HG03025 (cell line): ENCODE data around the gene RNF123.

Experiments
- ATAC-seq: cut with Tn5 transposase; IDR thresholded peaks from one replicate; pipeline ENCODE4 v1.9.1; 2021; ENCODE audit warnings: mild to moderate bottlenecking, moderate library complexity; ENCODE audit not compliant: unreplicated experiment, low FRiP score

Gene RNF123

DNA sequence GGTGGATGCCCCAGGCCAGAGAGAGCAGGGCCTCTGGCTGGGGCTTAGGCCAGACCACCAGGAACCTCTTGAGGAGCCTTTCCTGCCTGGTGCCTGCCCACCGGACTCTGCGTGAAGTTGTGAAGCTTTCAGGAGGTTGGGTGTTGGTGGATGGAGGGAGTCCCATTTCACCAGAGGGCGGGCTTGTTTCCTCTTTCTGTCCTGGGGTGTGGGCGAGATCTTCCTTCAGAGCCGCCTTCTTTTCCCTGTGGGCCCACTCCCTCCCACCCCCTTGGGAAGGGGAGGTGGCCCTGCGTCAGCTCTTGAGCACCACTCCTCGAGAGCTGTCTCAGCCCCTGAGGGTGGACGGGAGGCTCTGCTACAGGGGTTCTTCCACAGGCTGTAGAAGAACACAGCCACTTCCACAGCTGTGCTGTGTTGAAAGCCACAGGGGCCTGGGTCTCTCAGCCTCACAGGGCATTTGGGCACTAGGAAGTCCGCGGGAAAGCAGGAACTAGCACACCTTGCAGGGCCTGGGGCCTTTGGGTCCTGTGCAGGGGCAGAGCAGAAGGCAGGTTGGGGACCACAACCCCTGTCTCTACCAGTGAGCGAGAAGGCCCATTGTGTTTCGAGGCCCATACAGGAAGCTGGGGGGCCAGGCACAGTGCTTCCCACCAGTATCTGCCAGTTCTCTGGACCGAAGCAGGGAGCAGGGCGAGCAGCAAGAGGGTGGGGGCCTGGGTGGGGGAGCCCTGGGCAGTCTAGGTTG lies 28.0 kb downstream of the RNF123 start:
- no peak for ATAC-seq

DNA sequence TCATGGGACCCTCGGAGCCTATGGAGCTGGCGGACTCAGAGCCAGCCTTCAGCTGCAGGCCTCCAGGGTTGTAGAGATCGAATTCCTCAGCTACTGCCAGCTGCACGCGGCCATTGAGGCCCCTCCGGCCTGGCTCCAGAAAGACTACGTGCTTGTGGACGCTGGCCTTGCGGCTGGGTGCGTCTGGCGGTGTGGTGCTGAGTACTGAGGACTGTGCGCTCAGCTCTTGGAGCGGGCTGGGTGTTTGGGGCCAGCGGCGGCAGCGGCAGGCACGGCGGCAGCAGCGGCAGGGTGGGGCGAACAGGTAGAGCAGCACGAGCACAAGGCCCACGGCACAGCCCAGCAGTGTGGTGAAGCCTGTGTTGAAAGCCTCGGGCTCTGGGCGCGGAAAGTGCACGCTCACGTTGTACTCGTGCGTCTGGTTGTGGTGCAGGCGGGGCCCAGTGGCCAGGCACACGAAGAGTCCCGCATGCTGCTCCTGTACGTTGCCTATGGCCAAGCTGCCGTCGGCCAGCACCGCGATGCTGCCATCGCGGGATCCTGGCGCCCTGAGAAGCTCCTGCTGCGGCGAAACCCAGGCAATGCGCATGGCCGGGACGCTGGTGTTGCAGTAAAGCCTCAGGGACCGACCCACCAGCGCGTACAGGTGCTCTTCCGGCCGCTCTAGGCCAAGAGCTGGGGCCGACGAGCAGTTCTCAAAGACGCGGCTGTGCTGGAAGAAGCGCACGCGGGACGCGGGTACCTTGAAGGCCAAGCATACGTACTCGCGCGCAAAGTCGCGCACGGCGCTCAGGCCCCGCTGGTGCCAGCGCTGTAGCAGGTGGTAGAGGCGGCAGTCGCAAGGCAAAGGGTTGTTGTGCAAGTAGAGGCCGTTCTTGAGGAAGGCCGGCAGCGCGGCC lies 28.9 kb downstream of the RNF123 start:
- ATAC-seq = no peak

DNA sequence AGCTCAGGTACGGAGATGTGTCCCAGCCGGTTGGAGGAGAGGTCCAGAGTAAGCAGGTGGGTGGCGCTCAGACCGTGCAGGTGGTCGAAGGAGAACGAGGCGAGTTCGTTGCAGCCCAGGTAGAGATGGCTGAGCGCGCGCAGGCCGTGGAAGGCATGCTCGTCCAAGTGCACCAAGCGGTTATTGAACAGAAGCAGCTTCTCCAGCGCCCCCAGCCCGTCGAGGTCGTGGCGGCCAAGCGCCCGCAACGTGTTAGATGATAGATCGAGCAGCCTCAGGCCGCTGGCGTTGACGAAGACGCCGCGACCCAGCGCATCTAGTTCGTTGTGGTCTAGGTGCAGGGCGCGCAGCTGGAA lies 29.5 kb downstream of the RNF123 start:
- no peak for ATAC-seq

DNA sequence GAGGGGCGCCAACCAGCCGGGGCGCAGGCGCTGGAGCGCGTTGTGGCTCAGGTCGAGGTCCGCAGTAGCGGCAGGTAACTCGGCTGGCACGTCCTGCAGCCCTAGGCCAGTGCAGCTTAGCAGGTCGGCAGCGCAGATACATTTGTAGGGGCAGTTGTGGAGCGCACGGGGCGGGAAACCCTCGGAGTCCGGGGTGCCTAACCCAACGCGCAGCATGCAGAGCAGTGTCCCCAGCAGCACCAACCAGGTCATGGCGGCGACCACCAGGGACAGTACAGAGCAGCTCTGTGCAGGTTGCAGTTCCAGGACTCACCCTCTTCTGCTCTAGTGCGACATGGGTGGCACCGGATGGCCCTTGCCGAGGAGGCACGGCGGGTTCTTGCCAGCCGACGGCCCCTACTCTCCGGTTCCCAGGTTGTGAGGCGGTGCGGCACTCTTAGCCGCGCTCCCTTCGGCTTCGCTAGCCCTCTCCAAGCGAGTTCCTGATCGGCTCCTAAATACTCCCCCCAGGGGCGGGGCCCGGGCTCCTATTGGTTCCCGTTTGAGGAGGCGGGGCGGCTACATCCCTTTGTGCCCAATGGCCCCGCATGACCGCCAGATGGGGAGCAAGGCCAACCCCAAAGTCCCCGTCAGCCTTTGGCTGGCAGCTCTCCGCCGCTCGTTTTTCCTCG lies 30.0 kb downstream of the RNF123 start, which contains the start of gene AMIGO3:
Gene AMIGO3 (minus strand): TSS at position 471 of the 671 bp plus-strand sequence. CDS start 219 bp downstream, at position 252.
- peak; percentile 43 for ATAC-seq

DNA sequence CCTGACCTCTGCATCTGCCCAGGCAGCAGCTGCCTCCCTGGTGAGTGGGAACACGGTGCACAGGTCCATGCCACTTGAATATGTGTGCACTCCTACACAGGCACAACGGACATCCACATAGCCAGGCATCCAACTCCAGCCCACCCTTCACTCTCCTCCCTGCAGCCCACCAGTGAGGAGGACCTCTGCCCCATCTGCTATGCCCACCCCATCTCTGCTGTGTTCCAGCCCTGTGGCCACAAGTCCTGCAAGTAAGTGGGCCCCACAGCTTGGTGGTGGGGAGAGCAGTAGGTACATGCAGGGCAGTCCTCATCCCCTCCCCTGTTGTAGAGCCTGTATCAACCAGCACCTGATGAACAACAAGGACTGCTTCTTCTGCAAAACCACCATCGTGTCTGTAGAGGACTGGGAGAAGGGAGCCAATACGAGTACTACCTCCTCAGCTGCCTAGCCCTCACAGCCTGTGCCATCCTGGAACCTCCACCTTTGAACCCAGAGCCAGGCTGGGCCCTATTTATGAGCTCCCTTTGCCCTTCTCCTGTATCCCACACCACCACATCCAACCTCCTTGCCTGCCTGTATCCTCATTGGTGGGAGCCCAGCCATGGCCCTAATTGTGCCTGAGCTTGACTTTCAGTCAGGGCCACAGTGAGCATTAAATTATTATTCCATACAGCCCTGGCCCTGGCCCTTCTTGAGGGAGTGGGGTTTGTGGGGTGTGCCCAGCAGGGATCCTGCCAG lies 31.7 kb downstream of the RNF123 start:
- no peak for ATAC-seq

DNA sequence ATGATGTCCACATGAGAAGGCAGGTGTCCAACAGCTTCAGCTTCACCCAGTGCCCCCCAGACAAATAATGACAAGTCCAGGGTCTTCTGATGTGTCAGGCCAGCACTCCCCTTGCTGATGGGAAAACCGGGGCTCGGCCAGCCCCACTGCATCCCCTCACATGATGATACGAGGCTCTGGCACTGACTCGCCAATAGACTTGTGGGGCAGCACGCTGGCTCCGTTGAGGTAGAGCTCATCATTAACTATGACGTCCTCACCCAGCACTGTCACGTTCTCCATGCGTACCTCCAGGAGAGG lies 32.2 kb downstream of the RNF123 start:
- no peak for ATAC-seq

DNA sequence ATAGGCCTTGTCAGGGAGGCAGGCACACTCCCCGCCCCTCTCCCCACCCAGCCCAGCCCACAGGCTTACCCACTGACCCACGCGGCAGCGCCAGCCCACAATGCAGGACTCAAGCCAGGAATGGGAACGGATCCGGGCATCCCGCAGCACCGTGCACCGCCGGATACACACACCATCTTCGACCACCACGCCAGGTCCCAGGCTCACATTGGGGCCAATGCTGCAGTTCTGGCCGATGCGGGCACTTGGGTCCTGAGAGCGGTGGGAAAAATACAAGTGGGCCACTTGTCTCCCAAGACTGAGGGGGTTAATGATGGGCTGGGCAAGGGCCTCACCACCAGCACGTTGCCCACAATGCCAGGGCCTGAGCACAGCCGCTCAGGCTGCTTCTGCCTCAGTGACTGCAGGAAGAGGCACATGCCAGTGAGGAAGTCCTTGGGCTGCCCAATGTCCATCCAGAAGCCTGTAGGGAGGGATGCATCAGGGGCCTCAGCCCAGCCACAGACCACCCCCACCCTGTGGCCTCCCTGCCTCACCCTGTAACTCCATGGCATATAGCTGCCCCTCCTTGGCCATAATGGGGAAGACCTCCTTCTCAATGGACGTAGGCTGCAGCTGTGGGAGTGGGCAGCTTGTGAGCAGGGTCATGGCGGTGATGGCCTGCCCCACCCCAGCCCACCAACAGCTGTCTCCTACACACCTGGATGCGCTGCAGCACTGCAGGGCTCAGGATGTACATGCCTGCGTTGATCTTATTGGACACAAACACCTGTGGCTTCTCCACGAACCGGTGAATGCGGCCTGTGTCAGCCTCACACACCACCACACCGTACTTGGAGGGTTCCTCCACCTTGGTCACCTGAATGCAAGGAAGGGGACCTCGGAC lies 32.8 kb downstream of the RNF123 start:
- ATAC-seq = no peak

DNA sequence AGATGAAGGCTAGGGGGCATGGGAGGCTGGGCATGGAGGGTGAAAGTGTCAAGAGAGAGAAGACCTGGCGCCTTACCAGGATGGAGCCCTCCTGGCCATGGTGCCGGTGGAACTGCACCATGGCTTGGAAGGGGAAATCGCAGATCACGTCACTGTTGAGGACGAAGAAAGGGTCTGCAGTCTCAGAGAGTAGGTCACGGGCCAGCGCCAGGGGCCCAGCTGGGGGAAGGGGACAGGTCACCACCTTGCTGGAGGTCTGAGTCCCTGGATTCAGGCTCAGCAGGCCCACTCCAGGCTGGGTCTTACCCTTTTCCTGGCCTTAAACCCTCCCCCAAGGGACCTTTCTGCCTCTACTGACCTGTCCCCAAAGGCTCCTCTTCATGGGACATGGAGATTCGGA lies 33.5 kb downstream of the RNF123 start:
- ATAC-seq = no peak

DNA sequence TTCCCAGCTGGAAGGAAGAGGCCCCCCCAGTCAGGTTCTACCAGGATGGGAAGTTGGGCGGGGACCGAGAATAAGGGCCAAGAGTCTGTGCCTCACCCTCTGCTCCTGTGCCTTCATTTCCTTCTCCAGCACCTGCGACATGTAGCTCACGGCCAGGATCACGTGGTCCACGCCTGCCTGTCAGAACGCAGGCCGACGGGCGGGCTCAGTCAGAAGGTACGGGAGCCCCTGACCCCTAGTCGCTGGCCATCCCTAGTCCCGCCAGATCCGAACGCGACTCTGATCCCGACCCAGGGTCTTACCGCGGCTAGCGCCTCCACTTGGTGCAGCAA lies 33.9 kb downstream of the RNF123 start:
- ATAC-seq = peak; percentile 24

DNA sequence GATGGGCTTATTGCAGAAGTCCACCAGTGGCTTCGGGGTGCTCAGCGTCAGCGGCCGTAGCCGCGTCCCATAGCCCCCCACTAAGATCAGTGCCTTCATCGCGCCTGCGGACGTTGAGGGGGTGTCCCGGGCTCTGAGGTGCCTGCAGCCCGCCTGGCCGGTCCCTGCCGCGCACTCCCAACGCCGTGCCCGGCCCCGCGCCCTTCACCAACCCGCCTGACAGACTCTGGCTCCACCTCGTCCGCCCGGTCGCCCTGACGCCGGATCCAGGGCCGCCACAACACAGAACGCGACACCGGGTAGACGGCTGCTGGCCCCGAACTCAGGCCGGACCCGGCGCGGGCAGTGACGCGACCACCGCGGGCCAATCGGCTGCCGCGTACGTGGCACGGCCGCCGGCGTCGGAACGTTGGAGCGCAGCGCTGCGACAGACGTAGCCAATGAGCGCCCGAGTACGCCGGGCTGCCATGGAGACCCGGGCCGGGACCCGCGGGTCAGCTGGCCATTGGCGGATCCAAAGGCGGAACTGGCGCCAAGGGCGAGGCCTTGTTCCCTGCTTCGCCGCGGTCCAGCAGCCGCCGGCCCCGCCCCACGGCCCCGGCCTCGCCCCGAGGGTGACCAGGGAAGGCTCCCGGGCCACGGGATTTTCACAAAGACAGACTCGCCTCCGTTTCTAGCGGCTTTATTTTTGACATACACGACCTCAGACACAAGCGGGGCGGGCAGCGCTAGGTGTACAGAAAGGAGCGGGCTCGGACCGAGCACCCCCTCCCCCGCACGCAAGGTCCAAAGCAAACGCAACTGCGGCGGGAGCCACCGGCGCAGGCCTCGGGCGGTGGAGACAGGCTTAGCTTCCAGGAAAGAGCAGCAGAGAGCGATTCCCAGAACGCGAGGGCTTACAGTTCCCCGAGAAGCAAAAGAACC lies 34.5 kb downstream of the RNF123 start, which contains the start of gene GMPPB:
Gene GMPPB (minus strand): TSS at position 324 of the 924 bp plus-strand sequence. CDS start 225 bp downstream, at position 99.
- peak; percentile 61 for ATAC-seq

DNA sequence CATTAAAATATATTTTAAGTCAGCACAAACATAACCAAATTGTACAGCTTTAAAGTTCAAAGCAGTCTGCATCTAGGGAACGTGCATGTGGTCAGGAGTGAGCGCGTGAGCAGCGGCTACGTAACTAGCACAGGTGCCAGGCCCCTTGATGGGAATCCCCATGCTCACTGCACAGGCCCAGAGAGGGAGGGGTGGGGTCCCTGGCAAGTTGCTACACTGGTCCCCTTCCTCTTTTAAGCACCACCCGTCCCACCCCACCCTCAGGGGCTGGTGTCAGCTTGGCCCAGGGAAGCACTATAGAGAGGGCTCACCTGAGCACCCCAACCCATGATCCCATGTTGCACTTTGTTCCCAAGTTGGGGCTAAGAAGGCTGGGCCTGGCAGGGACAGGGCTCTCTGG lies 35.2 kb downstream of the RNF123 start:
- no peak for ATAC-seq

DNA sequence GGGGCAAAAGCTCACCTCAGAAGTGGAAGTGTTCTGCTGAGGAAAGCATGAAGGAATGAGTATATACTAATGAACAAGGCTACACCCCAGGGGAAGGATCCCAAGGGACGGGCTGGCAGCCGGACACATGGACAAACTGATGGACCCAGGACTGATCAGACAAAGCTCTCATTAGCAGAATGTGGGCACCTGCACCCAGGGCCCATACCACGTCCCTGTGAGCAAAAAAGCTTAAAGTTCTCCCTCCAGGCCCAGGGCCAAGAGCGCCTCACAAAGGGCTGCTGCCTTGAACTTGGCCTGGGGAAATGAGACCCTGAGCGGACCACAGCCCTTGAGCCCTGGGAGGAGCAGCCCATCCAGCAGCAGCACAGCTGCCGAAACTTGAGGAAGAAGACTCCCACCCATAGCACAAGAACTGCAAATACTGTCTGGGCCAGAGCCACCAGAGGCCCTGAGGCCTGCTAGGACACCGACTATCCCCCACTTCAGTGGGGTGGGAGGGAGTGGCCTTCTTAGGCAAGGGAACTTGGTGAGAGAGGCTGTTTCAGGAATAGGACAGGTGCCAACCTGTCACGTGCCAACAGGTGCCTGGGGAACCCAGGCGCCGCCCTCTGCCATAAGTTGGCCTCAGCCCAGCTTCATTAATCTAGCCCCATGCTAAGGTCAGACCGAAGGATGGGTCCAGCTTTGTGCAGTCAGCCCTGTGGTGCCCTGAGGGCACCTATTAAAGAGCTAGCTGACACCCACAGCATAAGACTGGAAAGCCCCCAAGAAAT lies 36.7 kb downstream of the RNF123 start:
- ATAC-seq = no peak

DNA sequence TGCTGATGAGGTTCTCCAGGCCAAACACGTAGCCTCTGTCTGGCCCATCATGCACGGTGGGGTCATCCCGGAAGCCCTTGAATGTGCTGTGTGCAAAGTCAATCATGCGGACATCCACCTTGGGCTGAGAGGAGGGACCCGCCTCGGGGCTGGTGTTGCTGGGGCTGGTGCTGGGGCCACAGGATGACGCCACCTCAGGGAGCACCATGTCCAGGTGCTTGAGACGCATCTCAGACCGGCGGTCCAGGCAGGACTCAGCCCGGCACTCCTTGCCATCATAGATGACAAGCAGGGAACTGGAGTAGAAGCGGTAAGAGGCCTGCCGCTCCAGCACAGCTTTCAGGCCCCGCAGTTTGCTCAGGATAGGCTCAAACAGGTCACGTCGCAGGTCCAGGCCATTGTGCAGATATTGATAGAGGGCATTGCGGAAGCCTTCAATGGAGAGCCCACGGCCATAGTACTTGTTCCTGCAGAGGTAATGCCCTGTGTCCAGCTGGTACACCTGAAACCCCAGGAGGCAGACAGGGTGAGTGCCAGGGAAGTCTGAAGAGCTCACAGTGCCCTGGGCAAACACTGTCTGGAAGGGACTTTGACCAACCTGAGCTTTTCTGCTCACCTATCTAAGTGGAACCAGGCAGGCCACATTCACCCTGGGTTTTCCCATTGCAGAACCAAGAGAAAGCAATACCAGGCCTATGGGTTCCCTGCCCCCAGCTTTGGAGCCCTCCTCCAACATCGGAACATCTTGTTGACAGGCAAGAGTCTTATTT lies 38.0 kb downstream of the RNF123 start:
- ATAC-seq = no peak

DNA sequence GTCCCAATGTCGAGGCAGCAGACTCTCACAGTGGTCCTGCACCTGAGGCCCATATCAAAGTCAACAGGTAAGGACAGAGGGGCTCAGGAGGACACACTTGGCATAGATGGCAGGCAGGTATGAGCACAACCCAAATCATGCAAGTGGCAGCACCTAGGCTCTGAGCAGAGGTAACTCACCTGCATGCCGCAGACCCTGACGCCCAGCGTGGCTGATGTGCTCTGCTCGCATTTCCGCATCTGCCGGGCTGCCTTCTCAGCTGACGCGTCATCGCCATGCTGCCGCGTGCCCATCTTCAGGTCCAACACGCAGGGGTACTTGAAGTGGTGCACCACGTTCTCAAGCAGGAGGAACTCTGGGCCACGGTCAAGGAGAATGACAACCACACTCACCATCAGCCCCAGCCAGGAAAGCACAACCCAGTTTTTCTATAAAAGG lies 38.6 kb downstream of the RNF123 start:
- ATAC-seq = no peak

DNA sequence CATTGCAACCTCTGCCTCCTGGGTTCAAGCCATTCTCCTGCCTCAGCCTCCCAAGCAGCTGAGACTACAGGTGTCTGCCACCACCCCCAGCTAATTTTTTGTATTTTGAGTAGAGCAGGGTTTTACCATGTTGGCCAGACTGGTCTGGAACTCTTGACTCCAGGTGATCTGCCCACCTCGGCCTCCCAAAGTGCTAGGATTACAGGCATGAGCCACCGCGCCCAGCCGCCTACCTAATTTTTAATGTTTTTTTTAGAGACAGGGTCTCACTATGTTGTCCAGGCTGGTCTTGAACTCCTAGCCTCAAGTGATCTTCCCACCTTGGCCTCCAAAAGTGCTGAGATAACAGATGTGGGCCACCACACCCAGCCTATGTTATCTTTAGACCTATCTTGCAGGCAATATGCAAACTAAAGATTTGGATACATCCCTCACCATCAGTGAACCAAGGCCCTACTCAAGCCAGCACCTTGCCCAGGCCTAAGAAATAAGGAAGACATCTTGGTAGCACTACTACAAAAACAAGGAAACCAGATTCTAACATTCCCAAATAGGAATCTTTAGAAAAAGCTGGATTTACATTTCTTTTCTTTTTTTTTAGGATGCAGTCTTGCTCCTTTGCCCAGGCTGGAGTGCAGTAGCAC lies 40.7 kb downstream of the RNF123 start:
- ATAC-seq = no peak

DNA sequence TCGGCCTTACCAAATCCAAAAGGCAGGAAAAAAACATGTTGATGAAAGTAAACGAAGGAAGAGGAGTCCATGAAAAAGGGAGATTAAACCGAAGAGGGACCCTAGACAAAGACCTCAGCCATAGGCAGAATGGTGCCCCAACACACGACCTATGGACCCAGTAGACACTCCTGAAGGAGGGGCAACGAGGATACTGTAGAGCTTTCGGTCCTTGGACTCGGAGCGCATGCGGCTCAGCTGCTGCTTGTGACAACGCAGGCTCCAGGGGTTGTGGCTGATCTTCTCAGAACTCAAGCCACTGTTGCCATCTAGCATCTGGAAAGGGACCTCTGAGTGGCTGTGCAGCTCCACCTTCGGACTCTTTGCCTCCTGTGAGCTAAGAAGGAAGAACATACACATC lies 43.2 kb downstream of the RNF123 start:
- no peak for ATAC-seq

DNA sequence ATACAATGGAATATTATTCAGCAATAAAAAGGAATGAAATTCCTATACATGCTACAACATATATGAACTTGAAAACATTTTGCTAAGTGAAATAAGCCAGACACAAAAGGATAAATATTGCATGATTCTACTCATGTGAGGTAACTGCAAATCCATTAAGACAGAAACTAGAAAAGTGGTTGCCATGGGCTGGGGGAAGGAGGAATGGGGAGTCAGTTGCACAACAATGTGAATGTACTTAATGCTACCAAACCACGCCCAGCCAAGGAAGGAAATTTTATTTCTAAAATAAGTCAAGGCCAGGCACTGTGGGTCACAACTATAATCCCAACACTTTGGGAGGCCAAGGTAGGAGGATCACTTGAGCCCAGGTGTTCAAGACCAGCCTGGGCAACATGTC lies 44.2 kb downstream of the RNF123 start:
- ATAC-seq = no peak
